ENCODE results near the gene A4GNT. TPM values are rescaled to one million over a fixed set of nuclear protein-coding genes. Genes with fewer than 3 reads are reported as not detected.

Gene A4GNT
- total RNA-seq, 4 donors from 2014 or later = not detected

DNA sequence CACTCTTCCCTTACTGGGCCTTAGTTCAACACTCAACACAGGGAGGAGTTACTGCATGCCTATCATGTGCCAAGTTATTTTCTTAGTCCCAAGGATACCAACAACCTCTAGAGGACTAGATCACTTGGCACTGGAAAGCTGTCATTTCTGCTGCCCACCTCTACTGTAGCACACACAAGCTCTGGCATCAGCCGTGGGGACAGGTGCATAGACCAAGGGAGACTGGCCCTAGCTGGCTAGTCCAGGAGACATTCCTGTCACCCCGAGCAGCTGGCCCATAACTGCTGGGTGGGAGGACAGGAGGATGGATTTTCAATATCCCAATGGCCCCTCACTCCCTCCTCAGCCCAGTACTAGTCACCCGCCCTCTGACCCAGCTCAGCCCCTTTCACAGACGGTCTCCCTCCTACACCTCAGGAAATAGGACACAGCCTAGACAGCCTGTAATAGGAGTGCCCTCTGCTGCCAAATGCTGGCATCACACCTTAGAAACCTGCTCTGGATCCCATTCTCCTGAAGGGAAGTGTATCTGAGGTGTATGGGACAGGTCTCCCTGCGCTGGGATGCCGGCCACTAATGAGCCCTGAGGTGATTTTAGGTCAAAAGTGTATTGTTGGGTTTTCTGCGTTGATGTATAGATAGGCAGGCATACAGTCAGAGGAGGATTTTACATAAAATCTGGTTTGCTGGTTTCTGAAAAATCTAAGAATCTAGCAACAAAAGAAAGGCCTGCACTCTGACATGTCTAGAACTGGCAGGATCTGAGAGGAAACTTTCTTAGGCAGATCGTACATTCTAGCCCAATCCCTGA is 13.4 kb downstream of the A4GNT start:
- TF ChIP-seq, protein P1, sequence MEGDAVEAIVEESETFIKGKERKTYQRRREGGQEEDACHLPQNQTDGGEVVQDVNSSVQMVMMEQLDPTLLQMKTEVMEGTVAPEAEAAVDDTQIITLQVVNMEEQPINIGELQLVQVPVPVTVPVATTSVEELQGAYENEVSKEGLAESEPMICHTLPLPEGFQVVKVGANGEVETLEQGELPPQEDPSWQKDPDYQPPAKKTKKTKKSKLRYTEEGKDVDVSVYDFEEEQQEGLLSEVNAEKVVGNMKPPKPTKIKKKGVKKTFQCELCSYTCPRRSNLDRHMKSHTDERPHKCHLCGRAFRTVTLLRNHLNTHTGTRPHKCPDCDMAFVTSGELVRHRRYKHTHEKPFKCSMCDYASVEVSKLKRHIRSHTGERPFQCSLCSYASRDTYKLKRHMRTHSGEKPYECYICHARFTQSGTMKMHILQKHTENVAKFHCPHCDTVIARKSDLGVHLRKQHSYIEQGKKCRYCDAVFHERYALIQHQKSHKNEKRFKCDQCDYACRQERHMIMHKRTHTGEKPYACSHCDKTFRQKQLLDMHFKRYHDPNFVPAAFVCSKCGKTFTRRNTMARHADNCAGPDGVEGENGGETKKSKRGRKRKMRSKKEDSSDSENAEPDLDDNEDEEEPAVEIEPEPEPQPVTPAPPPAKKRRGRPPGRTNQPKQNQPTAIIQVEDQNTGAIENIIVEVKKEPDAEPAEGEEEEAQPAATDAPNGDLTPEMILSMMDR (IDR thresholded peaks at IDR 0.05; ENCODE audit: low read depth) = no peak

DNA sequence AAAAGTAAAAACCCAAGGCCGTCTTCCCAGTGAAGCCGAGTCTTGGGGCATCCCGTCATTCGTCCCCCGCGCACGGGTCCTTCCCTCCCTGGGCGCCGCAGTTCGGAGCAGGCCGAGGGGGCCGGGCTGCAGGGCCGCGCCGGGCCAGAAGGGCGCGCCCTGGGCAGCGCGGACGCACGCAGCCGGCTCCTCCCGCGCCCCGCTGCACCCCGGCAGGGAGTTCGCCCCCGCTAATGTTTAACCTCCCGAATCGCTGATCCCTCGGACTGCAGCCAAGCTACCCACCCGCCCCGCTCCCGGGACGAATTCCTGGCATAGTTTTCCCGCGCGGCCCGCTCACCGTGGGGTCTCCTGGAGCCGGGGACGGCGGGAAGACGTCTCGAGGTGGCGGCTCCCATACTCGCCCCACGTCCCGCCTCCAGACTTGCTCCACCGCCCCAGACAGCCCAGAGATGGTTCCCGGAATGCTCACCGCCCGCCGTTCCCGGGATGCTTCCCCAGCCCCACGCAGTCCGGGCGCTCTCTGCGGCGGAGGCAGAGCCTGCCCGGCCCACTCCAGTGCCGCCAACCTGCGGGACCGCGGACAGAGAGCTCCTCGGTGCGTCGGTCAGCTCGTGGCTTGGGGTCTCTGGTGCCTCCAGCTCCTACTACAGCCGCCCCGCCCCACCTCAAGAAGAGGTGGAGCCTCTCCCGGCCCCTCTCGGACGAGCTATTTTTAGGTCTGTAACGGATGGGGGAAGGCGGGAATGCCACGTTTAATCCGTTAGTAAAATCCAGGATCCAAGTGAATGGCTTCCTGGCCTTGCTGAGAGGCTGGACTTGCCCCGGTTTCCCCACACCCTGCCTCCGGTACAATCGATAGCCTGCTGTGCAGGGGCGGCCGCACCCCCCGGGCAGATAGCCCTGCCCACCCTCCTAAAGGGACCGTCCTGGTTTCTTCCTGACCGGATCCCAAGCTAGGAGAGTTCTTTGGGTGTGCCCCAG is 16.9 kb downstream of the A4GNT start, which contains the start of gene DZIP1L:
DZIP1L (minus strand) TSS at position 621 of the 984 bp plus-strand sequence. CDS start 11,637 bp downstream, outside the sequence.
- TF ChIP-seq, protein P1 (IDR thresholded peaks at IDR 0.05; ENCODE audit: low read depth) = no peak

DNA sequence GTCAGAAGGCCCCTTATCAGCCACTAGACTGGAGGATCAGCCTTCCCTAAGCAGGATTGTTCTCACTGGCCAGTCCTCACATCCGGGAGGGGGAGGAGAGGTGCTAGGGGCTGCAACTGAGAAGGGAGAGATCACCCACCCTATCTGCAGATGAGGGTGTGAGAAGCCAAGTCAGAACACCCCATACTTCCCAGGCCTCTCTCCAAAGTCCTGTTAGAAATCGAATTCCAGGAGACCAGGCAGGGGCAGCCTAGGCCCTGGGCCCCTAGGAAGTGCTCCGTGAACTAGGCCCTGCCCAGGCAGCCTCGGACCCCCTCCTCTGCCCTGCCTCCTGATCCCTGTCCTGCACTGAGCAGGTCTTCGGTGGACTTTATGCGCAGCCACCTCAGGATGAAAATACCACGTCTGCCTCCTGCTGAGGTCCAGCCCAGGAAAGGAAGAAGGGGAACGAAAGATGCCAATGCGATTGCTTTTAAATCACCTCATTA is 17.7 kb downstream of the A4GNT start:
- TF ChIP-seq, protein P1 (IDR thresholded peaks at IDR 0.05; ENCODE audit: low read depth) = no peak

DNA sequence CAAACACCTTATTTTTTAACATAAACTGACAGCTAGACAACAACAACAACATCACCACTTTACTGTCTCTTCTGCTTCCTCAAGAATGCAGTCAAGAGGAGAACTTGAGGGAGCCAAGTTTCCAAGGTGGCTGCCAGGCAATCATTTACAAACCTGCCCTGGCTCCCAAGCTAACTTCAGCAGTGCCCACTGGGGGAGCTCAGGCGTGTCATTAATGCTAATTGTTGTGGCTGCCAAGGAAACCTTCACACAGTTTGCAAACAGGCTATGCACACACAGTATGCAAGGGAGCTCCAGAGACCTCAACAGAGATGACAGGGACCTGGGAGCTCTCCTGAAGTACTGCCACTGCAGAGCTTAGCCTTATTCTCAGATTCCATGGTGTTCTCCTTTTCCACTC is 18.9 kb downstream of the A4GNT start:
- TF ChIP-seq, protein P1 (IDR thresholded peaks at IDR 0.05; ENCODE audit: low read depth) = no peak

DNA sequence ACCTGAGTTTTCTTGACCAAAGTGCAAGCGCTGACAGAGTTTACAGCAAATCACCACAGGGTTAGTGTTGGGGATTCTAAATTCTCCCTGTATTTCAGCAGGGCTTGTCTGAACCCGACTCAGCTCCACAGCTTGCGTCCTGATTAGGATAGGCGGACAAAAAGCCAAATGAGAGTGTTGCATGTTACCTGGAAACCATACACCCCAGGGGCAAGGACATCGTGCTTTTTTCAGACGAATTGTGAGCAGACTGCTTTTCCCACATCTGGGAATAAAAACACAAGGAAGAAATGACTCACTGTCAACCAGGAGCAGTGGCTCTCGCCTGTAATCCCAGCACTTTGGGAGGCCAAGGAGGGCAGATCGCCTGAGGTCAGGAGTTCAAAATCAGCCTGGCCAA is 19.8 kb downstream of the A4GNT start:
- TF ChIP-seq, protein P1 (IDR thresholded peaks at IDR 0.05; ENCODE audit: low read depth) = no peak

DNA sequence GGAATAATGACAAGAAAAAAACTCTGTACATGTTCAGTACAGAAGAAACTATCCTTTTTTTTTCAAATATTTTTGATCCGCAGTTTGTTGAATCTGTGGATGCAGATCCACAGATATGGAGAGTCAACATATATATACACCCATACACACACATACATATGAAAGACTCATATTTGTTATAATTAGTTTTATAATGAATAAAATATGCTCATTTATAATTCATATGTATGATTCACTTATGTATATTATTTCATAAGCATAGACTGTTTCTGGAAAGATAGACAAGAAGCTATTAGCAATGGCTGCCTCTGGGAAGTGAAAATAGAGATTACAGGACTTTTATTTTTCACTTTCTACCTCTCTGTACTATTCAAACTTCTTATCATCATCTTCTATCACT is 26.6 kb downstream of the A4GNT start:
- TF ChIP-seq, protein P1 (IDR thresholded peaks at IDR 0.05; ENCODE audit: low read depth) = no peak
